Measurements from ENCODE around the gene STK36.

The STK36 gene, protein sequence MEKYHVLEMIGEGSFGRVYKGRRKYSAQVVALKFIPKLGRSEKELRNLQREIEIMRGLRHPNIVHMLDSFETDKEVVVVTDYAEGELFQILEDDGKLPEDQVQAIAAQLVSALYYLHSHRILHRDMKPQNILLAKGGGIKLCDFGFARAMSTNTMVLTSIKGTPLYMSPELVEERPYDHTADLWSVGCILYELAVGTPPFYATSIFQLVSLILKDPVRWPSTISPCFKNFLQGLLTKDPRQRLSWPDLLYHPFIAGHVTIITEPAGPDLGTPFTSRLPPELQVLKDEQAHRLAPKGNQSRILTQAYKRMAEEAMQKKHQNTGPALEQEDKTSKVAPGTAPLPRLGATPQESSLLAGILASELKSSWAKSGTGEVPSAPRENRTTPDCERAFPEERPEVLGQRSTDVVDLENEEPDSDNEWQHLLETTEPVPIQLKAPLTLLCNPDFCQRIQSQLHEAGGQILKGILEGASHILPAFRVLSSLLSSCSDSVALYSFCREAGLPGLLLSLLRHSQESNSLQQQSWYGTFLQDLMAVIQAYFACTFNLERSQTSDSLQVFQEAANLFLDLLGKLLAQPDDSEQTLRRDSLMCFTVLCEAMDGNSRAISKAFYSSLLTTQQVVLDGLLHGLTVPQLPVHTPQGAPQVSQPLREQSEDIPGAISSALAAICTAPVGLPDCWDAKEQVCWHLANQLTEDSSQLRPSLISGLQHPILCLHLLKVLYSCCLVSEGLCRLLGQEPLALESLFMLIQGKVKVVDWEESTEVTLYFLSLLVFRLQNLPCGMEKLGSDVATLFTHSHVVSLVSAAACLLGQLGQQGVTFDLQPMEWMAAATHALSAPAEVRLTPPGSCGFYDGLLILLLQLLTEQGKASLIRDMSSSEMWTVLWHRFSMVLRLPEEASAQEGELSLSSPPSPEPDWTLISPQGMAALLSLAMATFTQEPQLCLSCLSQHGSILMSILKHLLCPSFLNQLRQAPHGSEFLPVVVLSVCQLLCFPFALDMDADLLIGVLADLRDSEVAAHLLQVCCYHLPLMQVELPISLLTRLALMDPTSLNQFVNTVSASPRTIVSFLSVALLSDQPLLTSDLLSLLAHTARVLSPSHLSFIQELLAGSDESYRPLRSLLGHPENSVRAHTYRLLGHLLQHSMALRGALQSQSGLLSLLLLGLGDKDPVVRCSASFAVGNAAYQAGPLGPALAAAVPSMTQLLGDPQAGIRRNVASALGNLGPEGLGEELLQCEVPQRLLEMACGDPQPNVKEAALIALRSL (N-terminal part only)

DNA sequence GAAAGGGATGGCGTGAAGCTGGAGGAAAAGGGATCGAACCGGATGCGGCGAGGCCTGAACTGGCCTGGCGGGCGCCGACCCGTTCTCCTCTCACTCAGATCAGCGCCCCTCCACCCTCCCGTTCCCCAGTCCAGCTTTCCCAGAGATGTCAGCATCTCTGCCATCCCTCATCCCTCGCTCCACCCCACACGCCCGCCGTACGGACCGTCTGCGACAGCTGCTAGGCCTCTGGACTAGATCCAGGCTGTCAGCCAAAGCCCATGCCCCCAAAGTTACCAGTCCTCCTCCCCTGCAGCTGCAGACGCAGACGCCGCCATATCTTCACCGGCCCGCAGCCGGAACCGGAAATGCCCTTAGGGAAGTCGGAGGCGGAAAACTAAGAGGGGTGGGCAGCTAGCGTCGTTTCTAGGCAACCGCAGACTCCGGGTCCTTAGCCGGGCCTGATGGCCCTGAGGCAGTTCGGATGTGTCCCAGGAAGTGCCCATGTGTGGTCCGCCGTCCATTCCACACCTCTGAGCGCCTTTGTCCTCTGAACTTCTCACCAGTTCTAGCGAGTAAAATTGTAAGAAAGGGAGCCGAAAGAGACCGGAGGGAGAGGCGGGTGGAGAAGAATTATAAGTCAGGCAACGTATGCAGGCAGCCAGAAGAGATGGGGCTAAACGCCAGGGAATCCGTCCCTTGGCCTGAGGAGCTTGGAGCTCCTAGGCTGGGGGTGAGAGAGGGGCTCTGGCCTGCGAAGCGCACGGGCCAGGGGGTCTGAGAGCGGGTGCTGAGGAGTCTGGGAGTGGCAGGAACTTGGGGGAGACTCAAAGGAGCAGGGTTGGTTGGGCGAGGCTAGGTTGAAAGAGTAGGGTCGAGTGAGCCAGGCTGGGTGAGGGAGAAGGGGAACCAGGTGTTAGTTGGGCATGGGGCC, at the start of gene STK36, which contains the start of gene RNF25:
Gene STK36 (plus strand): TSS at position 433 of the 913 bp plus-strand sequence. CDS start 744 bp downstream, outside the sequence.
Gene RNF25 (minus strand): TSS at position 349 of the 913 bp plus-strand sequence. CDS start 32 bp downstream, at position 317.
- ATAC-seq, result peak; percentile 99

DNA sequence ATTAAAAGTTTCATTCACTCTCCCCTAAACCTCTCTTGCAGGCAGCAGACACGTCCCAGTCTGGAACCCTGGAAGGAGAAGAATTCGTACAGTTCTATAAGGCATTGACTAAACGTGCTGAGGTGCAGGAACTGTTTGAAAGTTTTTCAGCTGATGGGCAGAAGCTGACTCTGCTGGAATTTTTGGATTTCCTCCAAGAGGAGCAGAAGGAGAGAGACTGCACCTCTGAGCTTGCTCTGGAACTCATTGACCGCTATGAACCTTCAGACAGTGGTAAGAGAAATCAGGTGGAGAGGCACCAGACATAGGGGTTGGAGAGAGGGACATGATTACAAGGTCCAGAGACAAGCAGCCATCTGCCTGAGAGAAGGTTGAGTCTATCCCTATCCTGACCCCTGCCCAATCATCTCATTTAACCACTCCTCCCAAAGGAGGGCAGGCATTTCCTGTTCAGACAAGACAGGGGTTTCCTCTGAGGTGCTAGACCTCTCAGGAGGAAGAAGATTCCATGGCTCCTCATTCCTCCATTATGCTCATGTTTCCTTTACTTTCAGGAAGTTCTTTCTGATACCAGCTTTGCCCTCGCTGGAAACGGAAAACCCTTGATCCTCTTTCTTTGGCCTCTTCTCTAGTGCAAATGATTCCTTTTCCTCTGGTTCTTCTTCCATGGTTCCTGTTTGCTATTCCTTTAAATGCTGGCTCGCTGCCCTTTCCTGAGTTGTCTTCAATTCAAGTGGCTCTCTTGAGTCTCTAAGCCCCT, 49.1 kb upstream of the STK36 start:
- no peak for ATAC-seq

DNA sequence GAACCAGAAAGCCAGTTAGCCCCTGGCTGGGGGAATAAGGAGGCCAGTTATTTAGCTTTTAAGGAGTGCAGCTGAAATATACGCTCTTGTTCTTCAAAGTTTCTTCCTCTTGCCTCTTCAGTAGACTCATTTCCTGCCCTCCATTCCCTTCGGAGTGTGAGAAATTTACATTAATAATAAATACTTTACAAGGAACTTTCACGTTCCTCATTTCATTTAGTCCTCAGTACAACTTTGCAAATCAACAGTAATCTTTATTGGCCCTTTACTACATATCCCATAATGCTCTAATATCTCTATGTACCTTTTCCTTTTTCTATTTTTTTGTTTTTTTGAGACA, 48.5 kb upstream of the STK36 start:
- no peak for ATAC-seq

DNA sequence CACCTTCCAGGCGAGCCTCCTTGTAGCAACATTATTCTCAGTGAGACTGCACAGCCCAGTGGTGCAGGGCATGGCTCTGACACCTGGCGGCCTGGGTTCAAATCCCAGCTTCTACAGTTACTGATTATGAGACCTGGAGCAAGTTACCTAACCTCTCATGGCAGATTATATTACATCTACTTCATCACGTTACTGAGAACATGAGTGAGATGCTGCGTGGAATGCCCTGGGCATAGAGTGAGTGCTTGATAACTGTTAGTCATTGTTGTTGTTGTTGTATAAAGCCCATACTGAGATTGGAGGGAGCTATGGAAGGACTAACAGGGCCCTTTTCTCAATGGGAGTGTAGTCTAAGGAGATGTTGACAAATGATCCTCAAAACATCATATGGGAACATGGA, 45.5 kb upstream of the STK36 start:
- ATAC-seq, result no peak

DNA sequence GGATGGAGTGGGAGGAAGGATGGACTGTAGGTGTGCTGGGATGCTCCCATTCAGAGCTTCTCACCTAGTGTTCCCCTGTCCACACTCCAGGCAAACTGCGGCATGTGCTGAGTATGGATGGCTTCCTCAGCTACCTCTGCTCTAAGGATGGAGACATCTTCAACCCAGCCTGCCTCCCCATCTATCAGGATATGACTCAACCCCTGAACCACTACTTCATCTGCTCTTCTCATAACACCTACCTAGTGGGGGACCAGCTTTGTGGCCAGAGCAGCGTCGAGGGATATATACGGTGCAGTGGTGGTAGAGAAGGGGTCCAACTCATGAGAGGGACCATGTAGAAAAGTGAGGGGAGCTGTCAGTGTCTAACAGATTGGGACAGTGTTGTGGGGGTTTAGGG, 43.9 kb upstream of the STK36 start:
- no peak for ATAC-seq

DNA sequence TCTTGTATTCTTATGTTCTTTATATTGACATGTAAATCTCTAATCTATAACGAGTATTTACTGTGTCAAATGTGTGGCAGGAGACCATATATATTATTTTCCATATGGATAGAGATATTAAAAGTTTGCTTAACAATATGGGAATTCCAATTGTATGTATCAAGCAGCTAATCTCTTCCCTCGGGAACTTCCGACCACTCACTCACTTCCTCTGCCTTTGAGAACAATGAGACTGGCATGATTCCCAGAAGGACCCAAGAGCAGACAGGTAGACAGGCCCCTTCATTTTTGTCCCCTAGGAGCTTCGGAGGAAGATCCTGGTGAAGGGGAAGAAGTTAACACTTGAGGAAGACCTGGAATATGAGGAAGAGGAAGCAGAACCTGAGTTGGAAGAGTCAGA, 40.0 kb upstream of the STK36 start:
- ATAC-seq, result no peak

DNA sequence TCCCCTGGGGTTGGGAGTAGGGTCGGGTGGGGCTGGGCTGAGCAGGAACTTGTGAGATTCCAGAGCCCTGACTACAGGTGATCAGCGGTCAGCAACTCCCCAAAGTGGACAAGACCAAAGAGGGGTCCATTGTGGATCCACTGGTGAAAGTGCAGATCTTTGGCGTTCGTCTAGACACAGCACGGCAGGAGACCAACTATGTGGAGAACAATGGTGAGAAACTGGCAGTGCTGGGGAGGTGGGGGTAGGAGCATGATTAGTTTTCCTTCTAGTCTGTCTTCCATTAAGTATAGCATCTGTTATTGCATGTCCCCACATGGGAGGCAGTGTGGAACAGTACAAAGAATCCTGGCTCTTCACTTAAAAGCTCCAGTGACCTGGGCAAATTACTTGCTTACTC, 36.2 kb upstream of the STK36 start:
- no peak for ATAC-seq

DNA sequence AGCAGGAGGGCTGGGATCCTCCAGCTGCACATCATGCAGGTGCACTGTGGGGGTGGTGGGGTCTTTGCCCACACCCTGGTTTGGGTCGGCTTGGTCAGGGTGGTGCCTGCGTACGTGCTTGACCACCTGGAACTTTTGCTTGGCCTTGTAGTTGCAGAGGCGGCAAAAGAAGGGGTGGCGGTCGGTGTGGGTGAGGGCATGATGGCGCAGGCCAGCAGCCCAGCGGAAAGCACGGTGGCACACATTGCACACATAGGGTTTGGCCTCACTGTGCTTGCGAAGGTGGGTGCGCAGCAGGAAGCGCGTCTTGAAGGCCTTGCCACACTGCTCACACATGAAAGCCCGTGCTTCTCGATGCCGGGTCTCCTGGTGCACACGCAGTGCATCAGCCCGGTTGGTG, 33.5 kb upstream of the STK36 start:
- no peak for ATAC-seq

DNA sequence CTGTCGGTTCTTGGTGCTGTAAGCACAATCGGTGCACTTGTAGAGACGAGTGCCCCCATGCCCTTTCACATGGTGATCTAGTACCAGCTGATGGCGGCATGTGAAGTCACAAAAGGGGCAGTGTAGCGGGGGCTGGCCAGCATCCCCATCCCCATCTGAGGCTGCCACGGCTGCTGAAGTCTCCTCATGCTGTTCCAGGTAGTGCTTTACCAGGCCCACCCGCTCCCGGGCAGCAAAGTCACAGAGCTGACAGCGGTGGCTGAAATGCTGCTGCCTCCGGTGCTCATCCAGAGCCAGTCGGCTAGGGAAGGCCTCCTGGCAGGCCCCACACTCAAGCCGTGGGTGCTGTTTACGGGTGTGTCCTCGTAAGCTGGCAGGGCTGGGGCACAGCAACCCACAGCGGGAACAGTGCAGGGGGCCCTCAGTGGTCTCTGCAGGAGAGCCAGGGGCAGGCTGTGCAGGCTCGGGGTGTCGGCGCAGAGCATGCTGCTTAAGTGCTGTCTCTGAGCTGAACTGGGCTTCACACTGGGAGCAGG, 29.7 kb upstream of the STK36 start:
- no peak for ATAC-seq

DNA sequence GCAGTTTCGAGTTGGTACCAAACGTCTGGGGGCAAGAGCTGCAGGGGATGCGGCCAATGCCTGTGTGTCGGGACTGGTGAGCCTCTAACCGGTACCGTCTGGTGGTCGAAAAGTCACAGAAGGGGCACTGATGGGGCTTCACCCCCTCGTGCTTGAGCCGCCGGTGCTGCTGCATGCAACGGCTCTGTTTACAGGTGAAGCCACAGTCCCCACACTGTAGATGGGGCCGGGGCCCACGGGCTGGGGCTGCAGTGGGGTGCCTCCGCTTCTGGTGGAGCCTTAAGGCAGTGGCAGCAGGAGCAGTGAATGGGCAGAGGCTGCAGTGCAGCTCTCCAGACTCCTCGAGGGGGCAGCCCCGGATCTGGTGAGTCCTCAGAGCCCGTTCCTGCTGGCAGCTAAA, 29.1 kb upstream of the STK36 start:
- ATAC-seq, result no peak

DNA sequence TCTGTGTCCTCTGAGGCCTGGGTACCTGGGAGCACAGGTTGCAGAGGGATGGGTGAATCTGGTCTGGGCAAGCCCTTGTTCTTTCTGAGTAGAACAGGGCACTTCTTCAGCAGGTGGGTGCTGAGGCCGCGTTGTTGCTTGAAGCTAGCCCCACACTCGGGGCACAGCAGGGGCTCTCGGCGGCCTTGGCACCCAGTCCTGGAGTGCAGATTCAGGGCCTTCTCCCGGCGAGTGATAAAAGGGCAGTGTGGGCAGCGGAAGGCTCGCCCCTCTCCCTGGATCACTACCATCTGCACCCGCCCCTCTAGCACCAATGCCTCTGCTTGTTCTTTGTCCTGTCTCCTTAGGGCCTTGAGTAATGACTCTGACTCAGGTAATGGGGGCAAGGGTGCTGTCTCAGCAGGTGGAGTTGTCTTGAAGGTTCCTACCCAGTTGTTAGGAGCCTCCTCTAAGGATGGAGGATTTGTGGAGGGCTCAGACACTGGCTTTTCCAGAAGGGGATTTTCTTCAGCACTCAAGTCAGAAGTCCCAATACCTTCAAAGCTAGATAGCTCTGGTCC, 28.1 kb upstream of the STK36 start:
- no peak for ATAC-seq

DNA sequence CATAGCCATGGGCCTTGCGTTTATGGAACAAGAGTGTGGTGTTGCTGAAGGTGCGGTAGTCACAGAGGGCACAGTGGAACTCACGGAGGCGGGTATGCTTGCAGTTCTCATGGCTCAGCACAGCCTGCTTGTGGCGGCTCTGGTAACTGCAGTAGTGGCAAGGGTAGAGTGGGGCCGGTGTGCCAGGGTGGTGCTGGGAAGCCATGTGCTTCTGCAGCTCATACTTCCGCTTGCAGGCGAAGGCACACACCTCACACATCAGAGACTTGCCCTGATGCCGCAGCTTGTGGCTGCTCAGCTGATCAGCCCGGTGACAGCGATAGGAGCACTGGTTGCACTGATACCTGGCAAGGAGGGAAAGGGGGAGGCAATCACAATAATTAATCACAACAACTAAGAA, 27.2 kb upstream of the STK36 start:
- no peak for ATAC-seq

DNA sequence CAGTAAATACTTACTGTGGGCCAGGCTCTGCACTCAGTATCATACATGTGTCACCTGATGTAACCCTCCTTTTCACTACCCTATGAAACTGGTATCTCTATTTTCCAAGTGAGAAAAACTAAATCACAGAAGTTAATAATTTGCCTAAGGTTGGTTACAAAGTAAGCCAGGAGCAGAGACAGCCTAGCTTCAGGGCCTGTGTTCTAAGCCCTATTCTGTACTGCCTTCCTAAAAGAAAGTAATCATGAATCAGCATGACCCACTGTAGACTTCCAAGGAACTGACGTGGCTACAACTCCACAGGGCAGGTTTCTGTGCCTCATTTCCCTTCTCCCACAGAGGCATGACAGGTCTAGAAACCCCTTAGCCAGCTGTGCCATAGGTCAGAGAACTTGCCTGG, 26.8 kb upstream of the STK36 start:
- ATAC-seq, result no peak

DNA sequence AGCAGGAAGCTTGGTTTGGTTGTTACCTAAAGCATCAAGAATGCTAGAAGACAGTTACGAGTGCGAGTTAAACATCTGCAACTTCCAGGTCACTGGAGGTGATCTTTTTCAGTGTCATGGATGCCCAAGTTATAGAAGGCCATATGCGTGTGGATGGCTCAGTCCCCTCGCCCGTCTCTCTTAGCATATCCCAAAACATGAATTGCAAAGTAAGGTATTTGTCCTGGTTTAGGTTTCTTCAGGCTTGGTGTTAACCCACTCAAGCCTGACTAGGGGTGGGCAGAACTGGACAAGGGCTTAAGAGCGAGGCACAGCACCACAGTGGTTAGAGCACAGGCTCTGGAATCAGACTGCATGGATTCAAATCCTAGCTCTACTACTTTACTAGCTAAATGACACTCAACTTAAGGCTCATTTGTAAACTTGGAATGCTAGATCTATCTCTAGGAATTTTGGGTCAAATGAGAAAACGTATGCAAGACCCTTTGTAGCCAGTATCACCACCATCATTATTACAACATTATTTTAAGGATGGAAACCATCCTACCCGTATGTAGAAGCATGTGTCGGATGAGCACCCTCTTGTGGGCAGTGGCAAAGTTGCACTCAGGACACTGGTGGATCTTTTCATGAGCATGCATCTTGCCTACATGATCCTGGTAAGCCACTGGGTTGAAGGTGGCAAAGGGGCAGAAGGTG, 23.6 kb upstream of the STK36 start:
- peak; percentile 65 to 74 for ATAC-seq

DNA sequence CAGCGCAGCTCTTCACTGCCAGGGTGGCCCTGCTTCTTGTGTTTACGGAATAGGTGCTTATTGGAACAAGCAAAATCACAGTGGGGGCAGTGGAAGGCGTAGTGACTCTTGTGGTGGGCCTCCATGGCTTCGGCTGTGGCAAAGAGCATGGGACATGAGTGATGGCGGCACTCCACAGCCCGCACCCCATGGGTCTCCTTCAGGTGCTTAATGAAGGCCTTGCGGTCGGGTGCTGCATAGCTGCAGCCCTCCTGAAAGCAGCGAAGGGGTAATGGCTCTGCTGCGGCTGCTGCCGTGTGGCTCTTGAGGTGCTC, 23.1 kb upstream of the STK36 start:
- peak in 1 of 2 donors; percentile 15 for ATAC-seq

DNA sequence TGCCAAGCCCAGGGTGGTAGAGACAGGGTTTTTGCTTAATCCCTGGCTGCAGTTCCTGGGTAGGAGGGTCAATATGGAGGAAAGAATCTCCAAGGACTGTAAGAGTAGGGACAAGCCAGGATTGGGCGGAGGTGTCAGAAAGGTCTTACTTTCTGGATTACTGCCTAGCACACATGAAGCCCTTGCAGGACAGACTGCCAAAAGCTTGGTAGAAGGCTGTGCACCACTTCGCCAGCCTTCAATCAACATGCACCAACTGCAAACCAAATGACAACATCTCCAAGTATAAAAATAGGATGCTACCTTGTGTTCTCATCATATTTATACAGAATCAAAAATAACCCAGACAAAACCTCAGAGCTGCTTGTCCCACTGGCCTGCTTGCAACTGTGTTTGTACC, 16.1 kb upstream of the STK36 start:
- no peak for ATAC-seq

DNA sequence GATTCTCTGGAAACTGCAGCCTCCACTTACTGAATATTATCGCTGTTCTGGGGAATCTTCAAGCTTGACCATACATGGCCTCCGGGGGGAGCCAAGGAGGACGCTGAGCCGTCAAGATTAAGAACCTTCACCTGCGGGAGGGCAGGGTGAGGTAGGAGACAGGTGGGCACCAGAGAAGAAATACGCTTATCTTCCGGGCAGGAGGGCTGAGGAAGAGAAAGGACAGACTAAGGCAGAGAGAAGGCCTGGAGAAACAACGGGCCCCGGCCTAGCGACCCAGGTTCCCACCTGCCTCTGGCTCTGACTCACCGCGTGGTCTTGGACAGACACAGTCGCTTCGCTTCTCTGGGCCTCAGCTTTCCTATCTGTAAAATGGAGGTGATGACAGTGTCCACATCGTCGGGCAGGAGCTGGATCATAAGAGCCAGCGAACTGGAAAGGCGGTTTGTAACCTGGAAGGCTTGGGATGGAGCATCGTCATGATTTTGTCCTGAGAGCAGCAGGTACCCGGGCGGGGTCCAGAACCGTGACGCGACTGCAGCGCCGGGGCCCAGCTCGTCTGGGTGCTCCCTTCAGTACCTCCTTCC, 13.1 kb upstream of the STK36 start:
- peak; percentile 25 to 29 for ATAC-seq

DNA sequence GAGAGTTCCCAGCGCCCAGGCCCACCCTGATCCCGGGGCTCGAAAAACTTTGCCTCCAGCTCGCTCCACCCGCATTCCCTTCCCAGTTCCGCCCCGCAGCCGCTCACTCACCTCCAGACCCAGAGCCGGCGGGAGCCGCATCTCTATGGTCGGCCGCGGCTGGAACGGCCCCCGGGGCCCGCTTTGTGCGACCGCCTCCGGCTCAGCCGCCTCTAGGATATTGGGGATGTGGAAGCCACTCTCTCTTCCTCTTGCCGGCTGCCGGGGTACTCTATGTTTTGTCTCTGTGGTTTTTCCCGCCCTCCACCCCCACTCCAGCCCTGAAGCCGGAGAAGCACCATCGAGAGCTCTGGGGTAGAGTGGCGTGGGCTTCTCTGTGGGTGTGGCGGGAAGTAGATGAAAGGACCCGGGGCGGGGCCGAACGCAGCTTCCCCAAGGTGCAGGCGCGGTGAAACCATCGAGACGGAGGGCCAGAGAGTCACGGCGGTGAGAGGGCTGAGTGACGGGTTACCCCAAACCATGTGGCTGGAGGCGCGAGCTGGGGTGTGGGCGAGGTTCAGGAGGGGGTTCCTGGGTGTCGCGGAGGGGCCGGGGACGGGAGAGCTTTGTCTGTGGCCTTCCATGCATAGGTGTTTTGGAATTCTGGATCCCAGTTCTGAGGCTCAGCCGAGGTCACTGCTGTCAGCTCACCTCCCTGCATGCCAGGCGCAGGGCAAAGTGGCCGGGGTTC, 12.5 kb upstream of the STK36 start, which contains the start of the genes BCS1L and ZNF142:
Gene BCS1L (plus strand): TSS at position 426 of the 730 bp plus-strand sequence. CDS start 1,305 bp downstream, outside the sequence.
Gene ZNF142 (minus strand): TSS at position 366 of the 730 bp plus-strand sequence. CDS start 3,194 bp downstream, outside the sequence.
- peak; percentile 98 for ATAC-seq

DNA sequence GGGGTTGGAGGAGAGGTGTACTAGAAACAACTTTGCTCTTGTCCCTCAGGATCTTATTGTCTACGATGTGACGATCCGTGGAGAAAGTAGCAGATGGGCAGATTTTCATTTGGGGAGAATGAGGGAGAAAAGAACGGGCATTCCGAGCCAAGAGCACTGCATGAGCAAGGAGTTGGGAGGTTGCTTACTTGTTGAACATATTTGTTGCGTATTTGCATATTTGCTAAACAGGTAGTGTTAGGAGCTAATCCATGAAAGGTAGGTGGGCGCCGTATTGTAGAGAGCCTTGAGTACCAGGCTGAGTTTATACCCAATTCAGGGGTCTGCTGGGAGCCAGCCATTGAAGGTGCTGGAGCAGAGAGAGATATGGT, 11.9 kb upstream of the STK36 start:
- no peak for ATAC-seq

All from activated CD4-positive, CD25-positive, alpha-beta regulatory T cell treated with anti-CD3 and anti-CD28 coated beads, Interleukin-2, amount 50 U/mL, for 24 hours (primary cell).